22Rv1 (cell line): ENCODE measurements around the gene LCMT1.
"Not testable (repeated sequence)": the region's sequence is repeated elsewhere in the genome, so short reads cannot be mapped to it uniquely, and the experiment has no call there.

Experiments
- H3K27ac ChIP-seq: fragments of 450-650 bp; 2 replicates; pipeline ENCODE4 v1.5.1; 2017
- ZFX ChIP-seq: fragments of 450-650 bp; IDR thresholded peaks from 2 replicates; pipeline ENCODE4 v1.6.1; 2017; ENCODE audit warnings: antibody characterized with exemption, borderline replicate concordance
- TF ChIP-seq, protein P1 (sequence below): fragments of 450-650 bp; IDR thresholded peaks from 2 replicates; pipeline ENCODE4 v1.5.1; 2017; ENCODE audit warnings: mild to moderate bottlenecking

Gene LCMT1

DNA sequence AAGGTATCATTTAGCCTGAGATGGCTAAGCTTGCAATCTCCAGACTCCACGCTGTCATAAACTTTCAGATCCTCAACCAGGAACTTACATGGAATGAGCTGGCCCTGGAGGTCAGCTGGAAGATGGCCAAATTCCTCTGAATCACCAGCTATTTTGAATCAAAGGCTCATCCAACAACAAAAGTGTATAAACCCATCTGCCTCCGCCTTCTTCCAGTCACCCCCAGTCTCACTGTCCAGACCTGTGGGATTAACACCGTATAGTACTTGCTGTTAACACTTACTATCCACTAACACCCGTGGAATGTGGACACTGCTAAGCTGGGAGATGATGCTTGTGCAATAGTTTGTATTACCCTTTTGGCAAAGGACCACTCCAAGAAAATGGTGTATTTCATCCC, 1.9 kb upstream of the LCMT1 start:
- no peak for TF ChIP-seq ZFX
- TF ChIP-seq, protein P1, sequence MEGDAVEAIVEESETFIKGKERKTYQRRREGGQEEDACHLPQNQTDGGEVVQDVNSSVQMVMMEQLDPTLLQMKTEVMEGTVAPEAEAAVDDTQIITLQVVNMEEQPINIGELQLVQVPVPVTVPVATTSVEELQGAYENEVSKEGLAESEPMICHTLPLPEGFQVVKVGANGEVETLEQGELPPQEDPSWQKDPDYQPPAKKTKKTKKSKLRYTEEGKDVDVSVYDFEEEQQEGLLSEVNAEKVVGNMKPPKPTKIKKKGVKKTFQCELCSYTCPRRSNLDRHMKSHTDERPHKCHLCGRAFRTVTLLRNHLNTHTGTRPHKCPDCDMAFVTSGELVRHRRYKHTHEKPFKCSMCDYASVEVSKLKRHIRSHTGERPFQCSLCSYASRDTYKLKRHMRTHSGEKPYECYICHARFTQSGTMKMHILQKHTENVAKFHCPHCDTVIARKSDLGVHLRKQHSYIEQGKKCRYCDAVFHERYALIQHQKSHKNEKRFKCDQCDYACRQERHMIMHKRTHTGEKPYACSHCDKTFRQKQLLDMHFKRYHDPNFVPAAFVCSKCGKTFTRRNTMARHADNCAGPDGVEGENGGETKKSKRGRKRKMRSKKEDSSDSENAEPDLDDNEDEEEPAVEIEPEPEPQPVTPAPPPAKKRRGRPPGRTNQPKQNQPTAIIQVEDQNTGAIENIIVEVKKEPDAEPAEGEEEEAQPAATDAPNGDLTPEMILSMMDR, result no peak
- H3K27ac ChIP-seq, result no peak overlapping the region

DNA sequence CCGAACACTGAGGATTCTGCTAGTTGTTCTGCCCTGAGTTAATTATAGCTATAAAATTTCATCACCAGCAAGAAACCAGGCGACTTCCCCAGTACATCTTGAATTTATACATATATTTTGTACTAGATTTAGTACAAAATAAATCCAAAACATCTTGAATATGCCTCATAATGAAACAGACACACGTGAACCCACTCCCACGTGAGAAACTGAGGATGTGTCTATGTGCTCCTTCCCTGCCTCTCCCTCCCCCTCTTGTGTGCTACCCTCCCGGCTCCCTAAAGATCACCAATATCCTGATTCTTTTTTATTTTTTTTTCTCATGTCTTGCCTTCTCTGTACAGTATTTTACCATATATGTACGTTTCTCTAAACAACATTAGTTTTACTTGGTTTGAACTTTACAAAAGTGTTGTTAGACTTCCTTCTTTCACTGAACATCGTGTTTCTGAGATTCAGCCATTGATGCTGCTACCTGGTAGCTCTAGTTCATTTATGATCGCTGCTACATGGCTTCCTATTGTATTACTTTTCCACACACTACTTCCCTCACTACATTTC, 1.1 kb upstream of the LCMT1 start:
- no peak for TF ChIP-seq ZFX
- TF ChIP-seq, protein P1, result no peak
- H3K27ac ChIP-seq, result peak overlapping the region; percentile 85

DNA sequence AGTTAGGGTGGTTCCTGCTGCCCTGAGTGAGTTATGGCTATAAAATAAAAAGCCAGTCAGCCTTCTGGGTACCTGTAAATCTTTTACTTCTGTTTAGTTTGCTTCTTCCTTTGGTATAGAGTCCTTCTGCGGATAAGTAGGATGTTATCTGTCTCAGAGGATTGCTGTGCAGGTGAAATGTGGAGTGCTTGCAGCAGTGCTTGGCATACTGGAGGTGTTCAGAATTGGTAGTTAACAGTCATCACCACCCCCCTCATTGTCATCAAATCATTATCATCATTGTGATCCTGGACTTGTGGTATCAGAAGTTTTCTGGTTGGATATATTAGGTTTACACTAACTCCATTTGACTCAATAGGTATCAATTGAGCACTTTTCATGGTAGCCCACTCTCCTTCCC, 2.6 kb downstream of the LCMT1 start:
- TF ChIP-seq, protein P1, result no peak
- TF ChIP-seq ZFX, result no peak
- no peak overlapping the region for H3K27ac ChIP-seq

DNA sequence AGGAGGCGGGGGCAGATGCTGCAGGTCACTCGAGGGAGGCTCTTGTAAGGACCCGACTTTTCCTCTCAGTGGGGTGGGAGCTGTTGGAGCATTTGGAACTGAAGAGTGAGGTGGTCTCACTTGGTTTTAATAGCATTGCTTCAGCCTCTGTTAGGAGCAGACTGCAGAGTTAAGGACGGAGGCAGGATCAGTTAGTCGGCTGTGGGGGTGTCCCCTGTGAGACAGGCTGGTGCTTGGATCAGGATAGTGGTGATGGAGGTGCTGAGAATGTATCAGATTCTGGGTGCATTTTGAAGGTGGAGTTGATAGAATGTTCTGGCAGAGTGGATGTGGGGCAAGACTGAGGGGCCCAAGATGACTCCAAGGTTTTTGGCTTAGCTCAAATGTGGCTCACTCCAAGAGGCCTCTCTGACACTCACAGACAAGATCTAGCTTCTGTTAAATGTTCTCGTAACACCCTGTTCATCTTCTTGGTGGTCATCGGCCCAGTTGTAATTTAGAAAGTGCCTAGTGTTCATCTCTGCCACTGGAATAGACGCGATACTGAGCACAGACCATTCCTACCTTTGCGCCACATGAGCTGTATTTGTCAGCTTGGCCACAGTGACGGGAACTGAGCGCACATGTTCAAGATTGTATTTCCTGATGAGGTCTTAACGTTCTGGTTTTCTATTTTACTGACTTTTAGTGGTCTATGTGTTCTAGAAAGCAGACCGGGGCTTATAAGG, 7.5 kb downstream of the LCMT1 start:
- no peak overlapping the region for H3K27ac ChIP-seq
- no peak for TF ChIP-seq ZFX
- TF ChIP-seq, protein P1, result no peak

DNA sequence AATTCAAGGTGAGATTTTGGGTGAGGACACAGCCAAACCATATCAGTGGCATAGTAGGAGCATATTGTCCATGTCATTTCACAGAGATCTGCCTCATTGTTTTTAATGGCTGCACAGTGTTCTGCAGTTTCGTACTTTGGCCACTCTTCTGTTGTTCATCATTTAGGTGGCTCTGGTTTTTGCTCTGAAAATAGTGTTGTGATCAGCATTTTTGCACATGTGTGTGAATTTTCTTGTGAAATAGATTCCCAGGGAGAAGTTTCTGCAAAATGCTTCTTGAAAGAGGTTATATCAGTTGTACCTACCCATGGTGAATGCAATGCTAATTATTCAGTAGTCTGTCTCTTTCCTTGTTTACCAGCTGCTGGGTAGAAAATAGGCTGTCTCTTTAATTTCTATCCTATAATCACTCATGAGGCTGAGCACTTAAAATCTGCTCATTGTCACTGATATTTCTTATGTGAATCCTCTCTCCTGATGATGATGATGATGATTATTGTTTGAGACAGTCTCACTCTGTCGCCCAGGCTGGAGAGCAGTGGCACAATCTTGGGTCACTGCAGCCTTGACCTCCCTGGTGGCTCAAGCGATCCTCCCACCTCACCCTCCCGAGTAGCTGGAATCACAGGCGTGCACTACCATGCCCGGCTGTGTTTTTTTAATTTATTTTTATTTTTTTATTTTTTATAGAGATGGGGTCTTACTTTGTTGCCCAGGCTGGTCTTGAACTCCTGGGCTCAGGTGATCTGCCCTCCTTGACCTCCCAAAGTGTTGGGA, 10.5 kb downstream of the LCMT1 start:
- no peak overlapping the region for H3K27ac ChIP-seq
- TF ChIP-seq ZFX, result no peak
- TF ChIP-seq, protein P1, result no peak

DNA sequence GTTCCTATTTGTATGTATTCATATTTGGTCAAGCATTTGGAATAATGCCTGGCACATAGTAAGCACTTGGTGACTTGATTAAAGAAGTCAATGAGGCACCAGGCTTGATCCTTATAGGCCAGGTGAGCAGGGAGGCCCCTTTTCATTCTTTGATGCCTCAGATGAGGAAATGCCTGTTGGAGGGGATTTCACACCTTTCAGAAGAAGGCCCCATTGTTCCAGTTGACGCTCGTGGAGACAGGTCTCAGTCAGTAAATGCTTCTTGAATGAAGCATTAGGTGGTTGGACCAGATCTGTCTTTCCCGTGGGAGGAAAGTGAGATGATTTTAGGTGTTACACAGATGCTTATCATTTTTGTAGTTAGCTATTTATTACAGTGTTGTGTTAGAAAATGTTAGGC, 13.0 kb downstream of the LCMT1 start:
- TF ChIP-seq, protein P1, result no peak
- TF ChIP-seq ZFX, result no peak
- no peak overlapping the region for H3K27ac ChIP-seq

DNA sequence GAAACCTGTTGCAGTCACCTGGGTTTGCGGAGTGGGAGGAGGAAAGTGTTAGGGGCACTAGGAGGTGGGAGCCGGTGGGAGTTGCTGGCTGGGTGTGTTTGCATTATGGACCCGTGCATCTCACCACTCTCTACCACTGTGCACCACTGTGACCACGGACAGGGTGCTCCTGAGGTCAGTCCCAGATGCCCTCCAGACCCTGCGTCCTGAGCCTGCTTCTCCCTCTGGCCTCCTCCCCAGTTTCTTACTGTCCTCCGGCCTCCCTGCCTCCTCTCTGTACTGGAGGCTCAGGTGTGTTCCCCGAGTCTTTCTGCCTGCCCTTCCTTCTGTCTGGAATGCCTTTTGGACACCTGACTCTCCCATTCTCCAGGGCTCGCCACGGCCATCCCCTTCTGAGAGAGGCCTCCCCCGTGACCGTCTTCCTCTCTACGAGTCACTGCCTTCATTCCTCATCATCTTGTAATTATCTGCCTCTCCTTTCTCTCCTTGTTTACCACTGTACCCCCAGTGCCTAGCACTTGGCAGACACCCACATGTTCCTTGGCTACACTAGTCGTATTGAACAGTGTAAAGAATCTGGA, 14.6 kb downstream of the LCMT1 start:
- not testable (repeated sequence) for H3K27ac ChIP-seq
